MCF 10A (cell line): Measurements from ENCODE around the gene MATR3. TPM values are rescaled to one million over a fixed set of nuclear protein-coding genes. Genes with fewer than 3 reads are reported as not detected.
"Not testable (repeated sequence)": the region's sequence is repeated elsewhere in the genome, so short reads cannot be mapped to it uniquely, and the experiment has no call there.

ENCODE experiments used
- BruUV-seq: library from RNA; stranded (reverse); fragments of 400-500 nt; replicated peaks from 2 replicates; lab custom pipeline; 2021; lab: Mats Ljungman, UMichigan
- CTCF ChIA-PET: fragments of 300-600 bp; sonication (Branson Sonifier 250); formaldehyde crosslinking; extraction: SDS; loops from one replicate; lab custom pipeline; 2021; ENCODE audit warnings: antibody characterized with exemption, inconsistent platforms; lab: Yijun Ruan, JAX
- POLR2A ChIA-PET: fragments of 300-600, 350-650 bp; sonication (Branson Sonifier 250); formaldehyde crosslinking; extraction: SDS; loops from one replicate; lab custom pipeline; 2020; ENCODE audit warnings: antibody characterized with exemption, inconsistent platforms; lab: Yijun Ruan, JAX
- DNase-seq: peaks from one replicate; pipeline ENCODE4 v3.0.0-alpha.2; 2018; ENCODE audit not compliant: unreplicated experiment
- H3K27ac Mint-ChIP-seq: one replicate; pipeline ENCODE4 v1.8.0; 2022; ENCODE audit warnings: mild to moderate bottlenecking, low read depth, mixed read lengths; ENCODE audit not compliant: unreplicated experiment
- H3K27me3 Mint-ChIP-seq: one replicate; pipeline ENCODE4 v1.8.0; 2022; ENCODE audit warnings: mixed read lengths; ENCODE audit not compliant: insufficient read depth, unreplicated experiment
- H3K36me3 Mint-ChIP-seq: one replicate; pipeline ENCODE4 v1.8.0; 2022; ENCODE audit warnings: mild to moderate bottlenecking, moderate library complexity, mixed read lengths; ENCODE audit not compliant: insufficient read depth, unreplicated experiment
- H3K4me1 Mint-ChIP-seq: one replicate; pipeline ENCODE4 v1.8.0; 2022; ENCODE audit warnings: mixed read lengths; ENCODE audit not compliant: insufficient read depth, unreplicated experiment
- H3K4me3 Mint-ChIP-seq: one replicate; pipeline ENCODE4 v1.8.0; 2022; ENCODE audit warnings: mild to moderate bottlenecking, moderate library complexity, mixed read lengths; ENCODE audit not compliant: unreplicated experiment
- H3K9me3 Mint-ChIP-seq: one replicate; pipeline ENCODE4 v1.8.0; 2022; ENCODE audit warnings: mixed read lengths; ENCODE audit not compliant: unreplicated experiment
- CTCF ChIP-seq: fragments of 200-600 bp; IDR thresholded peaks from one replicate; pipeline ENCODE4 v1.8.0; 2022; ENCODE audit warnings: antibody characterized with exemption, mild to moderate bottlenecking; ENCODE audit not compliant: unreplicated experiment
- intact Hi-C: fragments of 100-400 bp; cut with micrococcal nuclease; formaldehyde crosslinking; loops from 2 replicates; pipeline ENCODE4 v1.14.1; 2022
- total RNA-seq: library from RNA; stranded (reverse); gene quantifications from 2 replicates; pipeline ENCODE4 v1.2.3, GENCODE V29; 2022

MATR3 gene
- total RNA-seq, 1 experiment from 2014 or later: 159 TPM

GRCh38 chr5:139266236-139266635, 27.3 kb upstream of the MATR3 start:
- no peaks in the 10 kb centered on the region for H3K36me3 Mint-ChIP-seq
- no peaks in the 10 kb centered on the region for H3K9me3 Mint-ChIP-seq
- H3K4me1 Mint-ChIP-seq: peaks cover 14% of the 10 kb centered on the region
- H3K27ac Mint-ChIP-seq: no peak overlapping the region
- DNase-seq: no peak
- POLR2A ChIA-PET: interaction anchor here (0.7 to 1.1 kb wide), 2 partner anchors 59 to 62 kb away, joined by 3 read pairs; no protein-coding TSS in a partner anchor
- no peak overlapping the region for H3K4me3 Mint-ChIP-seq
- H3K27me3 Mint-ChIP-seq: no peaks in the 10 kb centered on the region
- no TSS peak for BruUV-seq
- TF ChIP-seq CTCF: no peak
- intact Hi-C loops: loop anchor here (10.0 kb wide), 1 partner anchor 511 kb away; the partner anchor contains the start of gene CTNNA1
- CTCF ChIA-PET: interaction anchor here (0.6 to 0.7 kb wide), 3 partner anchors 81 to 685 kb away, joined by 3 to 4 read pairs (median 4); no protein-coding TSS in a partner anchor

DNA sequence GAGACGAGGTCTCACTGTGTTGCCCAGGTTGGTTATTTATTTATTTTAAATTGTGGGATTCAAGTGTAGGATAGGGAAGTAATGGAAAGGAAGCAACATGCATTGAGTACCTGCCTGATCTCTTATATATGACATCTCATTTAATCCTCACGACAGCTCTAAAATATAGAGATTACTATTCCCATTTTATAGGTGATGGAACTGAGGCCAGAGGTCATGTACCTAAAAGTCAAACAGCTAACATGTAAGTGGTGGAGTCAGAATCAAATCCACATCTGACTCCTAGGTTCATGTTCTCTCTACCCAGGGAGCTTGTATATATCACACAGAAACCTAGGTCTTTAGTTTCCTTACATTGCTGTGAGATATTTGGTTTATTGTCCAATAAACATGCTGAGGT, 26.1 kb upstream of the MATR3 start:
- H3K4me1 Mint-ChIP-seq: peaks cover 21% of the 10 kb centered on the region
- POLR2A ChIA-PET: interaction anchor here (0.8 to 0.9 kb wide), 2 partner anchors 17 to 692 kb away, joined by 3 read pairs; no protein-coding TSS in a partner anchor
- intact Hi-C loops: loop anchor here (10.0 kb wide), 1 partner anchor 513 kb away; the partner anchor contains the start of gene CTNNA1
- H3K9me3 Mint-ChIP-seq: no peaks in the 10 kb centered on the region
- H3K36me3 Mint-ChIP-seq: peaks cover 6% of the 10 kb centered on the region
- no peak for DNase-seq
- CTCF ChIA-PET: interaction anchor here (0.6 to 1.3 kb wide), 7 partner anchors 9 to 1038 kb away, joined by 3 to 4 read pairs (median 3); partner anchors contain the start of gene PAIP2
- no peak overlapping the region for H3K27ac Mint-ChIP-seq
- TF ChIP-seq CTCF: no peak
- BruUV-seq: no TSS peak
- no peaks in the 10 kb centered on the region for H3K27me3 Mint-ChIP-seq
- H3K4me3 Mint-ChIP-seq: no peak overlapping the region

- ChIA-PET POLR2A (interaction anchor here (0.9 to 1.4 kb wide), 2 partner anchors 68 to 695 kb away, joined by 3 to 4 read pairs; no protein-coding TSS in a partner anchor), CTCF (interaction anchor here (0.5 to 1.3 kb wide), 10 partner anchors 8 to 954 kb away, joined by 3 to 7 read pairs (median 3); no protein-coding TSS in a partner anchor)
- H3K4me1 Mint-ChIP-seq: peaks cover 32% of the 10 kb centered on the region
- TF ChIP-seq CTCF: peak; percentile 8
- BruUV-seq: no TSS peak
- no peaks in the 10 kb centered on the region for H3K27me3 Mint-ChIP-seq
- H3K4me3 Mint-ChIP-seq: no peak overlapping the region
- intact Hi-C loops: loop anchor here (10.0 kb wide), 1 partner anchor 514 kb away; the partner anchor contains the start of gene CTNNA1
- no peak overlapping the region for H3K27ac Mint-ChIP-seq
- no peak for DNase-seq
- H3K9me3 Mint-ChIP-seq: no peaks in the 10 kb centered on the region
- H3K36me3 Mint-ChIP-seq: peaks cover 6% of the 10 kb centered on the region
These were observed 25.0 kb upstream of the MATR3 start for GRCh38 chr5:139268364-139269202.

DNA sequence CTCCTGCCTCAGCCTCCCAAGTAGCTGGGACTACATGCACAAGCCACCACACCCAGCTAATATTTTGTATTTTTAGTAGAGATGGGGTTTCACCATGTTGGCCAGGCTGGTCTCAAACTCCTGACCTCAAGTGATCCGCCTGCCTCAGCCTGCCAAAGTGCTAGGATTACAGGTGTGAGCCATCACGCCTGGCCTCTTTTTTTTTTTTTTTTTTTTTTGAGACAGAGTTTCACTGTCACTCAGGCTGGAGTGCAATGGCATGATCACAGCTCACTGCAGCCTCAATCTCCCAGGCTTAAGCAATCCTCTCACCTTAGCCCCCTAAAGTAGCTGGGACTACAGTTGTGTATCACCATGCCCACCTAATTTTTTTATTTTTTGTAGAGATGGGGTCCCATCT, 22.8 kb upstream of the MATR3 start:
- intact Hi-C loops, H3K27ac Mint-ChIP-seq: not testable (repeated sequence)
- POLR2A ChIA-PET: interaction anchor here (0.6 to 20.1 kb wide), 9 partner anchors 15 to 728 kb away, joined by 3 to 413 read pairs (median 10); partner anchors contain the start of genes ETF1, HSPA9, MATR3 and PAIP2

More for the DNA sequence above, 22.8 kb upstream of the MATR3 start:
- H3K4me3 Mint-ChIP-seq, H3K9me3 Mint-ChIP-seq, H3K27me3 Mint-ChIP-seq, BruUV-seq, DNase-seq: not testable (repeated sequence)
- CTCF ChIA-PET: interaction anchor here (0.6 to 0.7 kb wide), 4 partner anchors 39 to 1081 kb away, joined by 3 read pairs; no protein-coding TSS in a partner anchor
- peaks cover 37% of the 10 kb centered on the region for H3K4me1 Mint-ChIP-seq
- peaks cover 24% of the 10 kb centered on the region for H3K36me3 Mint-ChIP-seq
